OCI-LY7 (cell line): ENCODE results near the gene GPR42. TPM values are rescaled to one million over a fixed set of nuclear protein-coding genes. Genes with fewer than 3 reads are reported as not detected.

ENCODE experiments used
- BruUV-seq: library from RNA; stranded (reverse); fragments of 400-500 nt; replicated peaks from 2 replicates; lab custom pipeline; 2021; lab: Mats Ljungman, UMichigan
- CTCF ChIA-PET: fragments of 300-600 bp; sonication (Branson Sonifier 250); formaldehyde crosslinking; loops from one replicate; lab custom pipeline; 2022; ENCODE audit warnings: antibody characterized with exemption; ENCODE audit not compliant: unreplicated experiment; lab: Charles Lee
- POLR2A ChIA-PET: fragments of 300-600 bp; sonication (Branson Sonifier 250); formaldehyde crosslinking; loops from one replicate; lab custom pipeline; 2022; ENCODE audit warnings: antibody characterized with exemption; lab: Charles Lee
- DNase-seq: peaks from one replicate; pipeline ENCODE4 v3.0.0-alpha.2; 2015; ENCODE audit warnings: low spot score
- H2AFZ ChIP-seq: fragments of 200-600 bp; sonication (generic), shearing (Covaris generic); 2 replicates; pipeline ENCODE4 v1.6.1; 2014; ENCODE audit warnings: mild to moderate bottlenecking, antibody characterized with exemption, low read length, moderate library complexity
- H3K27ac ChIP-seq: fragments of 200-600 bp; sonication (generic); 2 replicates; pipeline ENCODE4 v1.5.1; 2014; ENCODE audit warnings: mixed run types, low read depth, mild to moderate bottlenecking, moderate library complexity, low read length, inconsistent platforms; ENCODE audit not compliant: poor library complexity, severe bottlenecking
- H3K36me3 ChIP-seq: fragments of 200-600 bp; sonication (generic); 2 replicates; pipeline ENCODE4 v1.6.1; 2014; ENCODE audit warnings: mild to moderate bottlenecking, antibody characterized with exemption, low read length, moderate library complexity, mixed read lengths; ENCODE audit not compliant: insufficient read depth
- H3K4me1 ChIP-seq: fragments of 200-600 bp; sonication (generic); 2 replicates; pipeline ENCODE4 v1.5.1; 2014; ENCODE audit warnings: mild to moderate bottlenecking, low read length; ENCODE audit not compliant: insufficient read depth, poor library complexity, severe bottlenecking
- H3K4me2 ChIP-seq: fragments of 200-600 bp; sonication (generic); 2 replicates; pipeline ENCODE4 v1.6.1; 2014; ENCODE audit warnings: mild to moderate bottlenecking, low read length
- H3K4me3 ChIP-seq: fragments of 200-600 bp; sonication (generic); 2 replicates; pipeline ENCODE4 v1.5.1; 2014; ENCODE audit warnings: mild to moderate bottlenecking, low read depth, low read length; ENCODE audit not compliant: poor library complexity, severe bottlenecking
- H3K79me2 ChIP-seq: fragments of 200-600 bp; sonication (generic); 2 replicates; pipeline ENCODE4 v1.6.1; 2016; ENCODE audit warnings: low read depth, mild to moderate bottlenecking, low read length, moderate library complexity, mixed read lengths; ENCODE audit not compliant: insufficient read depth
- H3K9me2 ChIP-seq: fragments of 200-600 bp; sonication (generic); 2 replicates; pipeline ENCODE4 v1.6.1; 2016; ENCODE audit warnings: mild to moderate bottlenecking, low read length, mixed read lengths; ENCODE audit not compliant: insufficient read depth
- H3K9me3 ChIP-seq: fragments of 200-600 bp; sonication (generic); 2 replicates; pipeline ENCODE4 v1.6.1; 2014; ENCODE audit warnings: mild to moderate bottlenecking, mixed run types, low read length, mixed read lengths
- H4K20me1 ChIP-seq: fragments of 200-600 bp; sonication (generic); 2 replicates; pipeline ENCODE4 v1.6.1; 2014; ENCODE audit warnings: mild to moderate bottlenecking, antibody characterized with exemption, low read length, moderate library complexity, mixed read lengths; ENCODE audit not compliant: insufficient read depth
- EZH2phosphoT487 ChIP-seq: fragments of 200-600 bp; sonication (generic); IDR thresholded peaks from 2 replicates; pipeline ENCODE4 v1.6.1; 2018; ENCODE audit warnings: low read depth, borderline replicate concordance, mild to moderate bottlenecking, mixed run types, antibody characterized with exemption, low read length, moderate library complexity, mixed read lengths
- intact Hi-C: fragments of 100-400 bp; cut with micrococcal nuclease; formaldehyde crosslinking; loops from one replicate; pipeline ENCODE4 v1.10.0; 2022; ENCODE audit not compliant: unreplicated experiment
- total RNA-seq, 2 experiments: library from RNA; depleted of rRNA in 1 of 2; stranded (reverse); fragments of >200 nt in 1 of 2; shearing (Covaris generic) in 1 of 2; gene quantifications; 2 replicates each; pipeline ENCODE4 v1.2.3, GENCODE V29; 2014 to 2022
- TF ChIP-seq, protein P1 (sequence below): fragments of 200-600 bp; sonication (generic); conservative IDR thresholded peaks from 2 replicates; pipeline ENCODE4 v1.5.1; 2014; ENCODE audit warnings: mild to moderate bottlenecking, antibody characterized with exemption, low read length, moderate library complexity, mixed read lengths

GPR42 gene
- total RNA-seq, 2 experiments from 2014 or later = 0.06 TPM; not detected in 1

DNA sequence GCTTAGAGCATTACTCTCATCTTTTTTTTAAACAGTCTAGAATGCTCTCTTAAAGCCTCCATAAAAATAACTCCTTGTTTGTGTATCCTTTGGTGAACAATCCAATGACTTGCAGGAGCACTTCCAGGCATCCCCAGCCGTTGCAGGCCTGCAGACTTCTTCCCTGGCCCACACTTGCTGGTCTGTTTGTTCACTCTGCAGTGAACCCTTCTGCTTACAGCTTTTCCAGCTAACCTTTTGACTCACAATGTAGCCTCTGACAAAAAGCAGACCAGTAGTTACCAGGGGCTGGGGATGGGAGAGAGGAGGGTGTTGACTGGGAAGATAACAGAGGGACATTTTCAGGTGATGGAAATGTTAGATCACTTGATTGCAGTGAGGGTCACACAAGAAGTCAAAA lies 9.1 kb downstream of the GPR42 start:
- no peak for TF ChIP-seq EZH2phosphoT487
- TF ChIP-seq, protein P1, sequence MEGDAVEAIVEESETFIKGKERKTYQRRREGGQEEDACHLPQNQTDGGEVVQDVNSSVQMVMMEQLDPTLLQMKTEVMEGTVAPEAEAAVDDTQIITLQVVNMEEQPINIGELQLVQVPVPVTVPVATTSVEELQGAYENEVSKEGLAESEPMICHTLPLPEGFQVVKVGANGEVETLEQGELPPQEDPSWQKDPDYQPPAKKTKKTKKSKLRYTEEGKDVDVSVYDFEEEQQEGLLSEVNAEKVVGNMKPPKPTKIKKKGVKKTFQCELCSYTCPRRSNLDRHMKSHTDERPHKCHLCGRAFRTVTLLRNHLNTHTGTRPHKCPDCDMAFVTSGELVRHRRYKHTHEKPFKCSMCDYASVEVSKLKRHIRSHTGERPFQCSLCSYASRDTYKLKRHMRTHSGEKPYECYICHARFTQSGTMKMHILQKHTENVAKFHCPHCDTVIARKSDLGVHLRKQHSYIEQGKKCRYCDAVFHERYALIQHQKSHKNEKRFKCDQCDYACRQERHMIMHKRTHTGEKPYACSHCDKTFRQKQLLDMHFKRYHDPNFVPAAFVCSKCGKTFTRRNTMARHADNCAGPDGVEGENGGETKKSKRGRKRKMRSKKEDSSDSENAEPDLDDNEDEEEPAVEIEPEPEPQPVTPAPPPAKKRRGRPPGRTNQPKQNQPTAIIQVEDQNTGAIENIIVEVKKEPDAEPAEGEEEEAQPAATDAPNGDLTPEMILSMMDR = no peak
- H3K9me3 ChIP-seq = no peaks in the 10 kb centered on the region
- intact Hi-C loops = no loop called here
- H3K79me2 ChIP-seq = no peaks in the 10 kb centered on the region
- CTCF ChIA-PET = no interaction called here
- no peak overlapping the region for H3K4me3 ChIP-seq
- H3K4me1 ChIP-seq = no peaks in the 10 kb centered on the region
- no peaks in the 10 kb centered on the region for H4K20me1 ChIP-seq
- no peak overlapping the region for H3K4me2 ChIP-seq
- POLR2A ChIA-PET = no interaction called here
- H3K27ac ChIP-seq = no peak overlapping the region
- BruUV-seq = no TSS peak
- H3K9me2 ChIP-seq = no peaks in the 10 kb centered on the region
- no peak for DNase-seq
- no peak overlapping the region for H2AFZ ChIP-seq
- no peaks in the 10 kb centered on the region for H3K36me3 ChIP-seq

DNA sequence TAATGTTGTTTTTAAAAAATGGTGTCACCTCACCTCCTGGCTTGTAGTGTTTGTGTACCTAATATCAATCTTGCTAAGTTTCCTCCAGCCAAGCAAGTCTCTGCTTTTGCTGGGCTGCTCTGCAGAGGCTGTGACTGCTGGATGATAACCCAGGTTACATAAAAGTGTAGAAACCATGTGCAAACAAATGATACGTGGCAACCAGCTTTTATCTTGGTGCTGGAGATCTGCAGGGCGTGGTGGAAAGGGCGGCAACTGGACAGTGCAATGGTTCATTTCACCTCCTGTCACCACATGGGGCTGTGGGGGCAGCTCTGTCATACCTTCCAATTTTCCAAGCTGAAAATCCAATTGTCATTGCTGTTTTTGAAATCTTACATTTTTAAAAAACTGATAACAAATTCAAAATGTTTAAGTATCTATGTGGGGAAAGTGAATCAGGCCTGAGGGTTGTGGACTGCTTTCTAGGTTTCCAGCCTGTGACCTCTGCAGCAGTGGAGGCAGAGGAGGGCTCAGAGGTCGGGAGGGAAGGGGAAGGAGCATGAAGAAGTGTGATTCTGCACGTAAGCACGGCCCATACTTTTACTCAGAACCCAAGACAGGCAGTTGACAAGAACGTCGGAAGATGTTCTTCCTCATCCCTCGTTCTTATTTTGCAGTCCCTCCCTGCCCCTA lies 9.7 kb downstream of the GPR42 start:
- H3K79me2 ChIP-seq = no peaks in the 10 kb centered on the region
- H3K4me2 ChIP-seq = no peak overlapping the region
- no peaks in the 10 kb centered on the region for H3K9me3 ChIP-seq
- no peak overlapping the region for H2AFZ ChIP-seq
- CTCF ChIA-PET = no interaction called here
- intact Hi-C loops = no loop called here
- TF ChIP-seq EZH2phosphoT487 = no peak
- TF ChIP-seq, protein P1 = no peak
- no peaks in the 10 kb centered on the region for H3K36me3 ChIP-seq
- H3K4me3 ChIP-seq = no peak overlapping the region
- no peaks in the 10 kb centered on the region for H4K20me1 ChIP-seq
- DNase-seq = no peak
- no peaks in the 10 kb centered on the region for H3K4me1 ChIP-seq
- POLR2A ChIA-PET = no interaction called here
- H3K27ac ChIP-seq = no peak overlapping the region
- no TSS peak for BruUV-seq
- no peaks in the 10 kb centered on the region for H3K9me2 ChIP-seq

GRCh38 chr19:35381318-35381717 lies 10.4 kb downstream of the GPR42 start:
- TF ChIP-seq, protein P1 = no peak
- TF ChIP-seq EZH2phosphoT487 = no peak
- Histone ChIP-seq H3K4me2 (no peak overlapping the region), H3K9me3 (peaks cover 2% of the 10 kb centered on the region; the same call in 1 of the 2 replicates), H3K79me2 (no peaks in the 10 kb centered on the region), H3K36me3 (no peaks in the 10 kb centered on the region), H3K4me3 (no peak overlapping the region), H3K4me1 (no peaks in the 10 kb centered on the region), H2AFZ (no peak overlapping the region), H3K9me2 (no peaks in the 10 kb centered on the region), H4K20me1 (no peaks in the 10 kb centered on the region), H3K27ac (no peak overlapping the region)
- no TSS peak for BruUV-seq
- no peak for DNase-seq
- CTCF ChIA-PET = no interaction called here
- intact Hi-C loops = no loop called here
- POLR2A ChIA-PET = no interaction called here
